ENCODE measurements around the gene AADACL3.
"Not testable (repeated sequence)": the region's sequence is repeated elsewhere in the genome, so short reads cannot be mapped to it uniquely, and the experiment has no call there.

AADACL3 gene

DNA sequence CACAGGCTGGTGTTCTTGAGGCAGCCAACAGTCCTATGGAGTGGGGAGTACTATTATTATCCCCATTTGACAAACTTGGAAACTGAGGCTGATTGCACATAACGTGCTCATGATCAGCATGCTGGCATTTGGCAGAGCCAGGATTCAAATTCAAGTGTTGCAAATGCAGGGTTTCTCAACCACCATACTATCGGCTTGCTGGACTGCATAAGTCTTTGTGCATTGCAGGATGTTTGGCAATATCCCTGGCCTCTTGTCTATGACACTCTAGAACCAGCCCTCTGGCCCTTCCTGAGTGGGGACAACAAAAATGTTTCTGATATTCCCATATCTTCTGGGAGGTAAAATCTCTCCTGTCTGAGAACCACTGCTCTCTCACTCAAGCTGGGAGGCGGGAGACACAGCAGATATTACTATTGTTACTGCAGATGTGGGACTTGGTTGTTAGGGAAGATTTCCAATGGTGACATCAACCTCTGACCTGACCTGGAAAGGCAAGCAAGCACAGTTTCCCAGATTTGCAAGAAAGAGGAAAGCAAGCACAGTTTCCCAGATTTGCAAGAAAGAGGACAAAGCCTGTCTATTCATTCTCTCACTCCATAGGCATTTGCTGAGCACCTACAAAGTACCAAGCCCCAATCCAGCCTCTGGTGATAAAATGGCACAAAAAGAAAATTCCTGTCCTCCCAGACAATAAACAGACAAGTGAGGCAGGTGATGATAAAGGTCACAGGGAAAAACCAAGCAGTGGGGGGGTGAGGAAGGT, 1.0 kb upstream of the AADACL3 start:
- no peak for FAIRE-seq

DNA sequence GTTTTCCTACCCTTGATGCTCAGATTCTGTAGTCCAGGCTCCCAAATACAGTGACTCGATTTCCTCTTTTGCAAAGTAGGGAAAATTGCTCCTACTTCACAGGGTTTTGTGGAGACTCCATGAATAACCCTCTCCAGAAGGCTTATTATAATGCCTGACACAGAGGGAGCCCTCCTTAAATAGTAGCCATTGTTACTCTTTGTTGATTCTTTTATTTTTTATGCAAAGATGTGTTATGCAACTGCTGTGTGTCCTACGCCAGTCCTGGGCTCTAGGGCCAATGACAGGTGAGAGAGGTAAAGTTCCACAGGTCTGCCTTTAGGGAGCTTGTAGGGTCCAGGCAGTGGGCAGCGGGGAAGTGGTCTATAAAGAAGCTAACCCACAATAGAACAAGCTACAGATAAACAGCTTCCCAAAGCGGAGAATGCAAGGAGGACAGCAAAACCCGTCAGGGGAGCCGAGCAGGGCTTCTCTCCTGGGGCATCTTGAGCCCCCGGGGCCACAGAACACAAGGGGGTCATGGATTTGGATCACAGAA, 1.5 kb downstream of the AADACL3 start:
- no peak for FAIRE-seq

DNA sequence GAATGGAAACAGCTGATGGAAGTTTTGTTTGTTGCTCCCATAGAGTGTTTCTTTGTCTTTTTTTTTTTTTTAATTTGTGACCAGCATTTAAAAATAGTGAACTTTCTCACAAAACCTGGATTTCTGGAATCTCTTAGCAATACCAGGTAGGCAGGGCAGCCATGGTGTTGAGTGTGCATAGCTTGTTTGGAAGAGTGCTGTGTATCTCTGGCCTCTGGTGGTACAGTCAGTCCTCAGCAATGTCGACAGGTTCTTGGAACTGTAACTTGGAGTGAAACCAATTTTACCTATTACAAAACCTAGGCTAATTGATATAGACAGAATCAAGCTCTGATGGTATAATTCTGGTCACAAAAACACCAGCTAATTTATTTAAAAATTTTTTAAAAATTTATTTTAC, 6.7 kb downstream of the AADACL3 start:
- no peak for FAIRE-seq

DNA sequence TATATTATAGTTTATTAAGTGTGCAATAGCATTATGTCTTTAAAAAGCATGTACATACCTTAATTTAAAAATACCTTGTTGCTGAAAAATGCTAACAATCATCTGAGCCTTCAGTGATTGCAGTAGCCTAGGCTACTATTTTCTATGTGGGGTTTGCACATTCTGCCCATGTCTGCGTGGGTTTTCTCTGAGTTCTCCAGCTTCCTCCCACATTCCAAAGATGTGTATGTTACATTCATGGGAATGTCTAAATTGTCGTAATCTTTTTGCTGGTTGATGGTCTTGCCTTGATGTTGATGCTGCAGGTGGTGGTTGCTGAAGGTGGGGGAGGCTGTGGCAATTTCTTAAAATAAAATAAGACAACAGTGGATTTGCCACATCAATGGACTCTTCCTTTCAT, 12.5 kb downstream of the AADACL3 start:
- no peak for FAIRE-seq

DNA sequence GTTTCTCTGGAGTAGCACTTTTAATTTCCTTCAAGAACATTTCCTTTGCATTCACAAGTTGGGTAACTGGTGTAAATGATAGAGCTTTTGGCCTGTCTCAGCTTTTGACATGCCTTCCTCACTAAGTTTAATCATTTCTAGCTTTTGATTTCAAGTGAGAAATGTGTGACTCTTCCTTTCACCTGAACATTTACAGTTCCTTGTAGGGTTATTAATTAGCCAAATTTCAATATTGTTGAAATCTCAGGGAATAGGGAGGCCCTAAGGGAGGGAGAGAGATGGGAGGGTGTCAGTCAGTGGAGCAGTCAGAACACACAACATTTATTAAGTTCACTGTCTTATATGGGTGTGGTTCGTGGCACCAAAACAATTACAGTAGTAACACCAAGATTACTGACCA, 14.2 kb downstream of the AADACL3 start:
- no peak for FAIRE-seq

DNA sequence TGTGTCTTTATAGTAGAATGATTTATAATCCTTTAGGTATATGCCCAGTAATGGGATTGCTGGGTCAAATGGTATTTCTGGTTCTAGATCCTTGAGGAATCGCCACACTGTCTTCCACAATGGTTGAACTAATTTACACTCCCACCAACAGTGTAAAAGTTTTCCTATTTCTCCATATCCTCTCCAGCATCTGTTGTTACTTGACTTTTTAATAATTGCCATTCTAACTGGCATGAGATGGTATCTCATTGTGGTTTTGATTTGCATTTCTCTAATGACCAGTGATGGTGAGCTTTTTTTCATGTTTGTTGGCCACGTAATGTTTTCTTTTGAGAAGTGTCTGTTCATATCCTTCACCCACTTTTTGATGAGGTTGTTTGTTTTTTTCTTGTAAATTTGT, 15.2 kb downstream of the AADACL3 start:
- not testable (repeated sequence) for FAIRE-seq

DNA sequence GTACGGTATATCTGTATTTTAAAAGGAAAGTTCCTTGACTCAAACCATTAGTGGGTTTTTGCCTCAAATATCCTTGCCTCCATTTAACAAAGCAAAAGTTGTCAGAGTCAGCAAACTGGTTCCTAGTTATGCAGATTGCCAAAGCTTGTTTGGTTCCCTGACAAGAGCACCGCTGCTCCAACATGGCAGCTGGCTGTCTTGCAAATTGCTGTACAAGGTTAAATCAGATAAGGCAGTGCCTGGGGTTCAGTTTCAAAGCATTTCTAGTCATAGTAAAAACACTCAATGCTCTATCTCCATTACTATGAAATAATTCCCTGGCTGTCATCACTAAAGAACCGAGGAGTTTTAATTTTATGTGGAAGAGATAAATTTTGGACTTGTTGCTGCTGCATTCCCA, 18.7 kb downstream of the AADACL3 start:
- FAIRE-seq = no peak

DNA sequence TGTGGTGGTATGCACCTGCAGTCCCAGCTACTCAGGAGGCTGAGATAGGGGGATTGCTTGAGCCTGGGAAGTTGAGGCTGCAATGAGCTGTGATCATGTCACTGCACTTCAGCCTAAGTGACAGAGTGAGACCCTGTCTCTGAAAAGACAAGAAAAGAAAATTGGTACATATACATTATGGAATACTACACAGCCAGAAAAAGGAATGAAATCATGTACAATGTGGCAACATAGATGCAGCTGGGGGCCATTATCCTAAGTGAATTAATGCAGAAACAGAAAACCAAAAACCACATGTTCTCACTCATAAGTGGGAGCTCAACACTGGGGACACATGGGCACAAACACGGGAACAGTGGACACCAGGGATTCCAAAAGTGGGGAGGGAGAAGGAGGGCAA, 23.0 kb downstream of the AADACL3 start:
- no peak for FAIRE-seq

DNA sequence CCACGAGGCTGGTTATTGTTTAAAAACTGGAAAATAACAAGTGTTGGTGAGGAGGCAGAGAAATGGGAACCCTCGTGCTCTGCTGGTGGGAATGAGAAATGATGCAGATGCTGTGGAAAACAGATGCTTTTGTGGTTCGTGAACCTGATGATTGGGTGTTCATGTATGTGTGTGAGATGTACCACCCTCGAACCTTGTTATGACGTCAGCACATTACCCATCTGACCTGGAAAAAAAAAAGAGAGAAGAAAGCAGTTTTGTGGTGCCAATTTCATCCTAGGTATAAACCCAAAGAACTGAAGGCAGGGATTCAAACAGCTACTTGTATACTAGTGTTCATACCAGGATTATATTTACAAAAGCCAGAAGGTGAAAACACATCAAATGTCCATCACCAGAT, 23.7 kb downstream of the AADACL3 start:
- FAIRE-seq = no peak

DNA sequence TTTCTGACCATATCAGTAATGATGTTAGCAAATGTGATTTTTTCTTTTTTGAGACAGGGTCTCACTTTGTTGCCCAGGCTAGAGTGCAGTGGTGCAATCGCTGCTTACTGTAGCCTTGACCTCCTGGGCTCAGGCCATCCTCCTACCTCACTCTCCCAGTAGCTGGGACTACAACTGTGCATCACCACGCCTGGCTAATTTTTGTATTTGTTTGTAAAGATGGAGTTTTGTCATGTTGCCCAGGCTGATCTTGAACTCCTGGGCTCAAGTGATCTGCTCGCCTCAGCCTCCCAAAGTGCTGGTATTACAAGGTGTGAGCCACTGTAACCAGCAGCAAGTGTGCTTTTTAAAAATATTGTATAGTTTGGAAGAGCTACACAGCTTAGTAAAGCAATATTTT, 26.0 kb downstream of the AADACL3 start:
- no peak for FAIRE-seq

DNA sequence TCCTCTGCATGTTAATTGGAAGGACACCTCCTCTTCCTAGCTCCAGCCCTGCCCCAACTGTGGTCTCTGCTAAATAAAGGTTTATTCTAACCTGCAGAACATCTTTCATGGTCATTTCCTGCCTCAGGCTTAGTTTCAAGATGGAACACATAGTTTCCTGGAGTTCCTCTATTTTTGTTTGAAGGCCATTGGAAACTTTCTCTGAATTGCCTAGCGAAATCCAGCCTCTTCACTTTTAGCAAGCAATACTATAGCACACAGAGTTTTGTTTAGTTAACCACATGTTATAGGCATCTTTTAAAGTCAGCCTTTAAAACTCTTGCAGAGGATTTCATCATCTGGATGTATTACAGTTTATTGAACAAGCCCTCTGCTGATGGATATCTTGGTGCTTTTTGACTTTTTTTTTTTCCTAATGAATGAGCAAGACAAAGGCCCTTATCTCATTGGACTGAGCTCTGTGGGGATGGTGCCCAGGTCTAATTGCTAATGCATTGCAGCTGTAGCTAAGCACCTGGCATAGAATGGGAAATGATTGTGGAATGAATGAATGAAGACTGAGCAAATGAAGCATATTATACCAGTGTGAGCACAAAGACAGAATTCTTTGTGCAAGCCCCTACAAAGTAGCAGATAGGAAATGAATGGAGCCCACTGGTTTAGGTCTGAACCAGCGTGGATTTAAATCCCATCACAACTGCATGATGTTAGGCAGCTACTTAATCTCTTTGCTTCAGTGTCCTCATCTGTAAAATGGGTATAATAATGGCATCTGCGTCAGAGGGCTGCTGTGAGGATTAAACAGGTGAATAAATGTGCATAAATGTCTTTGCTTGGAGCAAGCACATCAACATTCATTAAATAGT, 29.4 kb downstream of the AADACL3 start:
- FAIRE-seq = no peak

DNA sequence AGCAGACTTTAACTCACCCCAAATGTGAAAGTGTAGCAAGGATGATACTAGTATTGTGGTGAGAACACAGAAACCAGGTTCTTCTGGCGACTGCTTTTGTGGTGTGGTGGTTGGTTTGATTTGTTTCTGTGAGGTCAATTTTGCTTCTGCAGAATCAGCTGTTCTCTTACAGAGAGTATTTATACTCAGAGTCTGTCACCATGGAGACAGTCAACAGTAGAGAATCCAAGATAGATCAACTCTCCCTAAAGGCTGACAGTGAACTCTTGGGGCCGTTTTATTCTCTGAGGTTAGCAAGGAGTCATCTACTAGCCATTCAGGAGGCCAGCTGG, 30.0 kb downstream of the AADACL3 start, which contains the start of gene CFAP107:
Gene CFAP107 (plus strand): TSS at position 209 of the 332 bp plus-strand sequence. CDS start 231 bp downstream, outside the sequence.
- no peak for FAIRE-seq

DNA sequence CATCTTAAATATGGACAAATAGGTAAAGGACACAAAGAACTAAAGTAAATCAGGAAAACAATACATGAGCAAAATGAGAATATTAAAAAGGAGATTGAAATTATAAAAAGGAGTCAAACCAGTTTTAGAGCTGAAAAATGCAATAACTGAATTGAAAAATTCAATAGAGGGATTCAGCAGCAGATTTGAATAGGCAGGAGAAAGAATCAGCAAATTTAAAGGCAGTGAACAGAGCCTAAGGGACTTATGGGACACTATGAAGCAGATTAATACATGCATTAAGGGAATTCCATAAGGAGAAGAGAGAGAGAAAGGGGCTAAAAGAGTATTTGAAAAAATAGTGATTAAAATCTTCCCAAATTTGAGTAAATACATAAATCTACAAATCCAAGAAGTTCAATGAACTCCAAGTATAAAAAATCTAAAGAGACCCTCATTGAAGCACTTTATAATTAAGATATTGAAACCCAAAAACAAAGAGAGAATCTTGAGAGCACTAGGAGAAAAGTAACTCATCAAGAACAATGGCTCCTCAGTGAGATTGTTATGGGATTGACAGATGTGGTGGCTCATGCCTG, 33.0 kb downstream of the AADACL3 start:
- no peak for FAIRE-seq

DNA sequence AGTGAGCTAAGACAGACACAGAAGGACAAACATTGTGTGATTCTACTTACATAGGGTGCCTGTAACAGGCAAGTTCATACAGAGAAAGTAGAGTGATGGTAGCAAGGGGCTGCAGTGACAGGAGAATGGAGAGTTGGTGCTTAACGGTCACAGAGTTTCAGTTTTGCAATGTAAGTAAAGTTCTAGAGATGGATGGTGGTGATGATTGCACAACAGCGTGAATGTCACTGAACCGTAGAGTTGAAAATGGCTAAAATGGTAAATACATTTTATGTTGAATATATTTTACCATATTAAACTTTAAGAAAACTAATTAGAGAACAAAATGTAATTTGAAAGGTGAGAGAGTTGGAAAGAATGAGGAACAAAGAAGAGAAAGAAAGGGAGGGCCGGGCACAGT, 38.8 kb downstream of the AADACL3 start:
- FAIRE-seq = no peak

DNA sequence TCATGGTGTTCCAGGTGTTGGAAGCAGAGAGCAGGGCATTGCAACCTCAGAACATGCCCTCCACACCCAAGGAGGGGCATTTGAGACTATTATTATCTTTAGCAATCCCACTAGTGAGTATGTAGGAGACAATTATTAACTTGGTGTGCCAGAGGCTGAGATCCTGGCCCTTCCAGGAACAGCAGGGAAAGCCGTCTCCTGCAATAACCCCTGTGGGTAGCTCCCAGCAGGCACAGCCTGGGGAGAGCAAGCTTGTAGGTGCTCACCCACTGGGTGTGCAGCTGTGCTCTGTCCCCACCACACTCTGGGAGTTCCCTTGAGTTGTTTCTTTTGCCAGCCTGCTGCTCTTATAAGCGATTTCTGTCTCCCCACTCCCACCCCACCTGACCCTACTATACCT, 40.4 kb downstream of the AADACL3 start:
- no peak for FAIRE-seq

DNA sequence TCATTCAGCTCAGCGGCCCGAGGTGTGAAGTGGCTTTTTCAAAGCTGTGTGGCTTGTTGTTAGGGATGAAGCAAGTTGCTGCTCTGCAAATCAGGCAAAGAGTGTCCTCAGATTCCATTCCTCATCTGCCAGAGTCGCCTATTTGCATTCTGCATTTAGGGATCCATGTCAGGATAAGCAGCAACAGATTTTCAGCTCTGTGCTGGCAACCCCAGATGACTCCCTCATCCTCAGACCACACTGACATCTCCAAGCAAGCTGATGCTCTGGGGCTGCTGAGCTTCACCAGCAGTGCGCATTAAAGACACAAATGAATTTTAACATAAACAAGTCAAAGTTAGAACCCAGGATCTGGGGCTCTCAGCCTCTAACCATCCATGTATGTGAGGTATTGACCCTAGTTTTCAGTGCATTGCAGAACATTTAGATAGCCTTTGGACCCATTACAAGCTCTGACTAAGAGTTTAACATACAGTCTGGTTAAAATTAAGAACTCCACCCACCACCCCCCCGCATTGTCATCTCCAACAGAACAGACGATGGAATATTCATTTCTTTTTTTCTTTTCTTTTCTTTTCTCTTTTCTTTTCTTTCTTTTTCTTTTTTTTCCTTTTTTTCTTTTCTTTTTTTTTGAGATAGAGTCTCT, 41.0 kb downstream of the AADACL3 start:
- FAIRE-seq = no peak

DNA sequence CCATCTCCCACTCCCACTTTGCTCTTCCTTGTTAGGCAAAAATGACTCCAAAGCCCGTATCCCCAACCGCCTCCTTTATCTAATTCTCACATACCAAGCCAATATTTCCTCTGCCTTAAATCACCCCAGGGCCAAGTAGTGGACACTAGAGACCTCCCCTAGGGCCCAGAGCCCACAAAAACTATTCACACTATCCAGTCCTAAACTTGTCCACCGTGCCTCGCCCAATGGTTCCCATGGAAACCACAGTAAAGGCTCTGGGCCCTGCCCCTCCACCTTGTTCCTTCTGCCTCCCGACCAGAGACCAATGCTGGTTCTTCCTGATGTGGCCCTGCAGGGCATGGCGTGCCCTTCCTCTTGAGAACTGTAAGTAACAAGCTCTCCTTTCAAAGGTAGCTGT, 41.9 kb downstream of the AADACL3 start:
- FAIRE-seq = no peak

DNA sequence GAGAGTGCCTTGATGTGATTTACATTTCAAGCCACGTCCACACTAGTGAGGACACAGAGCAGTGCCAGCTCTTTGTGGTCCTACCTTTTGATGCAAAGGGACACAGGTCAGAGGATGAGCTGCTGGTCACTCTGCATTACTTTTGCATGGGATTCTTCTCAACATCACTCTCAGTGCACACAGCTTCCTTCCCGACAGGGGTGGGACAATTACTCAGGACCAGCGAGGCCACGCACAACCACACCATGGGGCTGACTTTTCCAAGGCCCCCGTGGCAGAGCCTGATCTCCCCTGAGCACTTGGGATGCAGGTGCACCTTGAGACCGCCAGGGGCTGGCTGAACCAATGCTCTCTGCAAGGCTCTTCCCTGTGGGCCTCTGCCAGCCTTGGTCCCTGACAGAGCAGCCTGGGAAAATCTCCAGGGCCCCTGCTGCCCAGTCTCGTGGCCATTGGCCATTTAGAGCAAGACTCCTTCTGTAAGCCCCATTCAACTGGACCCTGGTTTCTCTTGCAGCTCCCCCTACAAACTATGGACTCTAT, 44.4 kb downstream of the AADACL3 start:
- no peak for FAIRE-seq

DNA sequence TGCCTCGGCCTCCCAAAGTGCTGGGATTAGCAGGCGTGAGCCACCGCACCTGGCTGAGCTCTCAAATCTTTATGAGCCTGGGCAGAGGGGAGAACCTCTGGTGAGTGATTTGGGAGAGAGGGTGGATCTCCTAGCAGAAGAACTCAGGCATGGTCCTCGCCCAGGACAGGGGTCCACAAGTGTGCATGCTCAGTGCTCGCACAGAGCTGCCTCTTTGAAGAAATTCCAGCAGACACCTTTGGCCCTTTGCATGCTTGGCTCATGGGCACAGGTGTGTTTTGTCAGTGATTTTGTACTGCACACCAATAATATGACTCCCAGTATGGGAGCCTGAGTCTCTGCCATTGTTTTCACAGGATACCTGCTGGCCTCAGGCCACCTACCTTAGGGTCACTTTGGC, 45.9 kb downstream of the AADACL3 start:
- FAIRE-seq = no peak

DNA sequence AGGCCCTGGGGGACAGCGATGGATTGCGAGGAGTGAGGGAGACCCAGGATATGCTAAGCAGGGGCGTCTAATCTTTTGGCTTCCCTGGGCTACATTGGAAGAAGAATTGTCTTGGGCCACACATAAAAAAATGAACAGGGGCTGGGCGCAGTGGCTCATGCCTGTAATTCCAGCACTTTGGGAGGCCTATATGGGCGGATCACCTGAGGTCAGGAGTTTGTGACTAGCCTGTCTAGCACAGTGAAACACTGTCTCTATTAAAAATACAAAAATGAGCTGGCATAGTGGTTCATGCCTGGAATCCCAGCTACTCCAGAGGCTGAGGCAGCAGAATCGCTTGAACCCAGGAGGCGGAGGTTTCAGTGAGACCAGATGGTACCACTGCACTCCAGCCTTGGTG, 46.9 kb downstream of the AADACL3 start:
- FAIRE-seq = no peak

DNA sequence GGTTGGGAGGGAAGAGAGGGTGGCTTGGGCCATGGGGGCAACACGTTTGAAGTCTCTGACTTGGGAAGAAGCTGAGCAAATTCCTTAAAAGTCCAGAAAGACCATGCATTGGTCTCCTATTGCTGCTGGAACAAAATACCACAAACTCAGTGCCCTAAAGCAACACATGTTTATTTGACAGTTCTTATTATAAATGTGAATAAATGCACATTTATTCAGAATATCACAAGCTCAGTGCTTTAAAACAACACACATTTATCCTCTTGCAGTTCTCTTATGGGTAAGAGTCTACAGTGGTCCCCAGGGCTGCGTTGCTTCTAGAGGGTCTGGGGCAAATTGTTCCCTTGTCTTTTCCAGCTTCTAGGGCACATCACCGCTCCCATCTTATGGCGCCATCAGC, 47.6 kb downstream of the AADACL3 start:
- no peak for FAIRE-seq

DNA sequence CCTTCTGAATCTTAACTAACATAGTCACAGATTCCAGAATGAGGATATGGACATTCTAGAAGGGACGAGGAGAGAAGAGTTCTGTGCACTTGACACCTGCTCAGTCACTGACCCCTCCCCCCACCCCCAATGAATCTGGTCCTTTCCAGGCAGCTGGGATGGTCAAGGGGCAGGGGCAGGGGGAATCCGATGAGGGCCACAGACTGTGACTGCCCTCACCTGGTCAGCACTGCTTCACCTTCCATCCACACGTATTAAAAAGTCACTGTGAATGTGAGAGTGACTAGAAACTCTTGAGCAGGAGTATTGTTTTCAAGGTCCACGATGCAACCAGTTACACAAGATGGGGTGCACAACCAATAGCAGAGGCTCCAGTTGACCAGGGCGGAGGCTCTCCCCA, 48.1 kb downstream of the AADACL3 start:
- FAIRE-seq = no peak

DNA sequence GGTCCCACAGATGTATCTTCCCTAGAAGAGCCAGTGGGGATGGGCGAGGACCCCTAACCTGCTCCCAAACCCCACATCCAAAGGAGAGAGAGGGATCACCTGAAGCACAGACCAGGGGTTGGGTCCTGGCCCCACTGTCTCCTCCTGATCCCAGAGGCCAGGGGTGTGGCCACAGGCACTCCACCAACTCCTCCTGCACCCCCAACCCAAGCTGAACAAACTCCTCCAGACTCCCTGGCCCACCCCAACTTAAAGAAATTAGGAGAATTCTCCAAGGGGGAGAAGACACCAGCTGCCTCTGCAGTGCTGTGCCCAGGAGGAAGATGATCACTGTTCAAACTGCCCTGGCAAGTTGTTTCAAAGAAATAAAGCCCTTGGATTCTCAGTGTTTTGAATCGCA, 53.1 kb downstream of the AADACL3 start:
- no peak for FAIRE-seq
